Fibroblast of skin of back (primary cell): Measurements from ENCODE around the gene CYB561.

Experiments
- DNase-seq: peaks from one replicate; pipeline ENCODE4 v3.0.0-alpha.2; 2013

Gene CYB561

DNA sequence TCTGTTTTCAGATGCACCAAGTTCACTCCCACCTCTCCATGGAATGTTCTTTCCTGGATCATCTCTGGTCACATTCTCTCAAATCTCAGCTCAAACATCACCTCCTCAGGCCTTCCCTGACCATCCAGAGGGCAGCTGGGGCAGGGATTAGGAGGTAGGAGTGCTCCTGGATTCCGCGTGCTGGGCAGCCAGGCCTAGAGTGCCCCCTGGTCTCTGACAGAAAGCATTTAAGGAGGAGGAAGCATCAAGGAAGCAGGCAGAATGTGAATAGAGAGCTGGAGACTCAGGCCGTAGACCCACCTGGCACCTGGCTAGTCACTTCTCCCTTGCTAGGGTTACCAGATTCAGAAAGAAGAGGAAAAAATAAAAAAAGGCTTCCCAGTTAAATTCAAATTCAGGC is 2.5 kb upstream of the CYB561 start:
- DNase-seq, result no peak

GRCh38 chr17:63447471-63448009 is 1.4 kb upstream of the CYB561 start:
- DNase-seq, result no peak

DNA sequence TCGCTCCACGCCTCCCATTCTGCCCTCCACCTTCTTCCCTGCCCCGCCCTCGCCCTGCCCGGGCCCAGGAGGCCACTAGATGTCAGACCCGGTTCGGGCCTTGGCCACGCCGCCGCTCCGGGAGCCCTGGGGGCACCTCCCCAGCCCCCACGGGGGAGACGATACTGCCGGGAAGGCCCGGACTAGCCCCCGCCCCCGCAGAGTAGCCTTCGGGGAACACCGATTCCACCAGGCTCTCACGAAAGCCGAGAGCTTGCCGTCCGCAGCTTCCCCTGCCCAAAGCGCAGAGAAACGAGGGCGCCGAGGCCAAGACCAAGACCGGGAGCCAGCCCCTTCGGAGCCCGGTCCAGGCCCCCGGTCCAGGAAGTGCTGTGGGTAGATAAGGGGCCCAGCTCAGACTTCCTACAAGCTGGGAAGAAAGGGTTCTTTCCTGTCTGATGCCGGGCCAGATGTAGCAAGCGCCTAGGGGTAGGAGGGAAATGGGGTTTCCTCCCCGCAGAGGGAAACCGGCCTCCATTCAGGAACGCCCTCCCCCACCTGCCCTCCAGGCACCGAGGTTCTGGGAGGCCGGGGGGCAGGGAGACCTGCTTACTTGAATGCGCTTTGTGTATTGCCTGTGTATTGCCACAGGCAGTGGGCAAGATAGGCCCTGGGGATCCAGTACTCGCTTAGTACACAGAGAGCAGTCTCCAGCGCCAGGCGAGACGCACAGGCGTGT is 806 bp upstream of the CYB561 start:
- no peak for DNase-seq

DNA sequence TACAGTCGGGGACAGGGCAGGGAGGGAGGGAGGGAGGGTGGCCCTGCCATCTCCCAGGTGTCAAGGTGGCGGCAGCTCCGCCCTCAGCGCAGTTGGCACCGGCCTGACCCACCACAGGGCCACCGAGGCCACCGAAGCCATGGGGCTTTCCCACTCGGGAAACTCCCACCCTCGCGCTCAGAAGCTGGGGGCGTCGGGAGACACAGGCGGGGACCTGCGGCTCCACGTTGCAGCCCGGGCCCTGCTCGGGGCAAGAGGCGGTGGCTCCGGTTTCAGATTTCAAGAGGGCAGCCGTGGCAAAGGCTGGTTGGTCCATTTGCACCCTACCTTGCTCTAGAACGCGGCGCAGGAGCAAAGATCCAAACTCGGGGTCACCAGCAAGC is 544 bp downstream of the CYB561 start:
- DNase-seq, result no peak

- DNase-seq, result no peak
Observed at GRCh38 chr17:63445065-63445464, 1.0 kb downstream of the CYB561 start.

GRCh38 chr17:63444457-63444856 is 1.6 kb downstream of the CYB561 start:
- no peak for DNase-seq

- DNase-seq, result no peak
Observed at GRCh38 chr17:63443053-63443452, 3.1 kb downstream of the CYB561 start.

- DNase-seq, result no peak
Observed at GRCh38 chr17:63442549-63443035, 3.5 kb downstream of the CYB561 start.

- DNase-seq, result no peak
Observed at GRCh38 chr17:63442074-63442473, 4.0 kb downstream of the CYB561 start.

DNA sequence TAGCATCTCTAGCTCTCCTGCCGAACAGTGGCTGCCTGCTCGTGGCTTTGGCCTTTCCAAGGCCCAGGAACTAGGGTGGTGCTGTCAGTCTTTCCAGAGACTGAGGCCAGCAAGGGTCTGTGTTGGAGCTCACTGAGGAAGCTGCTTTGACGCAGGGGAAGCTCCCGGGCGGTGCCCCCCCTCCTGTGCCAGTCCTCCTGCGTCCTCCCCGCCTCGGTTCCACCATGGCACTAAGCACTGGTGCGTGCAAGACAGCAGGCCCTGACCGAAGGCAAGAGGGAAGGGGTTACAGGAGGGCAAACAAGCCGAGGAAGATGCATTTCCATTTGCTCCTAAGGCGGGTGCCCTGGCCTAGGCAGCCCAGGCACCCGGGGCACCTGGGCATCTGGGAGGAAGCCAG is 4.5 kb downstream of the CYB561 start:
- no peak for DNase-seq

DNA sequence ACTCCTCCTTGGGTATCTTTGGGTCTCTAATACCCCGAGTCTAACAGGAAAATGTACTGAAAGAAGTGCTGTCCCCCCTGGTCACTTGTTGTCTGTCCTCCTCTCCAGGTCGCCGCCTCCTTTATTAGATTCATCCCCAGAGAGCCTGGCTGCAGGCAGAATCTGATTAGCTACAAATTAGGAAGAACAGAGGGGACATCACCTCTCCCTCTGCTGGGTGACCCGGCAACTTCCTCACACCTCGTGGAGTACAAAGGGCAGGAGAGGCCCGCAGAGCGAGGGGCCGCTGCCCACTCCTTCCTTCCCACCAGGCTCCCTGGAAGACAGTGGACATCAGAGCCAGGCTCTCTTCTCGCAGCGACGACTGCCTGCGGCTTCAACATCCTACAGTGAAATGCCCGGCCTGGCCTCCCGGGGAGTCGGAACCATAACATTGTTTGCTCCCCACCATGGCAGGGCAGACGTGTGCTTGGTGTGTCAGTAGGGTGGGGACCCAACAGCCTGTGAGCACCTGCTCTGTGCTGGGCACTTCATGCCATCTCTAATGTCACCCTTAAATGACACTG is 5.3 kb downstream of the CYB561 start:
- no peak for DNase-seq

DNA sequence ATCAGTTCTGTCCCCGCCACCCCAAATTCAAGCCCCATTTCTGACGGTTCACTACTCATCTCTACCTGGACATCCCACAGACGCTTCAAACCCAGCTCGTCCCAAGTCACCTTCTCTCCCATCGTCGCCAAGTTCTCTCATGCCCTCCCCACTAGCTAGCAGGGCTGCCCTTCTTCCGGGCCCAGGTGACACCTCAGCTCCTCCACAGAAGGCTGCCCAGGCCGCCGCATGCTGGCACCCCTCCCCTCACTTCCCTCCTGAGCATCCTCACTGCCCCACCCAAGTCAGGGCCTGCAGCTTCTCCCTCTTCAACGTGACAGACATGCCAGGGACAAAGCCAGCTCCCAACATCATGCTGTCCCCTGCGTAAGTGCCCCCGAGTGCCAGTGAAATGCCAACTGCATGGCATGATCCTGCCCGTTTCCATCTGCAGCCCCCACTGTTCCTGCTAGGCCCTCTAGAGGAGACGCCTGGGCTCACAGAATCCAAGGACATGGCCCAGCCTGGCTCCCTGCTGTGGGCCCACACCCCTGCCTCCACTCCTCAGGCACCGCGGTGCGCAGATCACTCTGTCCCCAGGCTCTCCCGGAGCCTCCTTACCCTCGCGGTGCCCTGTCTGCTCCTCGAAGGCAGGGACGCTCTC is 5.9 kb downstream of the CYB561 start:
- DNase-seq, result no peak

DNA sequence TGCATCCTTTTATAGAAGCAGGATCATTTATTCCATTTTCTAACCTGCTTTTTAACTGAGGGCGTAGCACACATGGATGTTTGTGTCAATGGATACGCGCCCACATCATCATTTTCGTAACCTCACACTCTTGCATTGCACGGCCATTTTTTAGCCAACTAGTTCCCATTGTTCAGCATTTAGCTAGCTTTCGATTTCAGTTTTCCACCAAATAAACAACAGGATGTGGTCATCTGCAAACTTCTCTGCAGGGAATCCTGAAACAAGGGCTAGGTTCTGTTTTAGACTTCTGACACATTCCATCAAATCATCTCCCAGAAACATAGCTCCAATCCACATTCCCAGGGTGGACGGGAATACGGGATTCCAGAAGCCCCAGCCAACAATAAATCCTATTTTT is 6.4 kb downstream of the CYB561 start:
- DNase-seq, result peak; percentile 62

- no peak for DNase-seq
Observed at GRCh38 chr17:63438092-63439051, 7.7 kb downstream of the CYB561 start.

- DNase-seq, result no peak
Observed at GRCh38 chr17:63437287-63438091, 8.6 kb downstream of the CYB561 start.

DNA sequence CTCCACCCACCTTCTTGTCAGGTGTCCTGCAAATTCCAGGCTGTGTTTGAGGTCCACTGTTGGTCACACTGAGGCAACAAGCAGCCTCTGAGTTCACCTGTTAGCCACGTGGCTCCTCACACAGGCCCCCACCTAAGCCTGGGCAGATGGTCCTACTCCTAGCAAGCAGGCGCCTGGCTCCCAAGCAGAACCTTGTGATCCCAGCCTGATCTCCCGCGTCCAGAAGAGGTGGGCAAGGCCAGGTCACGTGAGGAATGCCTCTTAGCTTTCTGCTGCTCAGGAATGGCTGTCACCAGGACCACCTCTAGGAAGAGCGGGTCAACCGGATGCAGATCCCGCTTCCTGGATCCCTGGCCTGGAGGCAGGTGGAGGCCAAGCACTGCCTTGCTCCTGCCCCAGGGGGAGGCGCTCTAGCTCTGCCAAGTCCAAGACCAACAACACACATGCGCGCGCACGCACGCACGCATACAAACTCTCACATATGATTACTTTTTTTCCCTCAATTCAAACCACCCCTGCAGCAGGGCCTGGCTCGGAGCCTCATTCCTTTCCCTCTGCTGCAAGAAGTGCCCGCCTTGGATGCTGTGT is 9.5 kb downstream of the CYB561 start:
- peak; percentile 30 for DNase-seq

GRCh38 chr17:63435681-63436522 is 10.2 kb downstream of the CYB561 start:
- no peak for DNase-seq

GRCh38 chr17:63434951-63435571 is 11.0 kb downstream of the CYB561 start:
- DNase-seq, result peak; percentile 44

GRCh38 chr17:63433746-63434591 is 12.1 kb downstream of the CYB561 start:
- peak; percentile 95 for DNase-seq
